HepG2 (cell line): ENCODE results near the gene LAMC3. TPM values are rescaled to one million over a fixed set of nuclear protein-coding genes. Genes with fewer than 3 reads are reported as not detected.

Source experiments
- ATAC-seq: fragments of 200-7000 bp; cut with Tn5 transposase; 3 replicates; pipeline ENCODE4 v1.9.1; 2020; ENCODE audit warnings: mild to moderate bottlenecking, moderate library complexity
- BruUV-seq: library from RNA; stranded (reverse); fragments of 400-500 nt; replicated peaks from 2 replicates; lab custom pipeline; 2021; lab: Mats Ljungman, UMichigan
- CTCF ChIA-PET: fragments of 300-600 bp; formaldehyde crosslinking; extraction: SDS; loops from one replicate; lab custom pipeline; 2021; ENCODE audit warnings: low total read pairs, inconsistent platforms, low intra/inter-chr PET ratio; lab: Yijun Ruan, JAX
- POLR2A ChIA-PET: fragments of 350-600 bp; sonication (Branson Sonifier 250); formaldehyde crosslinking; loops from one replicate; lab custom pipeline; 2020; ENCODE audit warnings: antibody characterized with exemption, inconsistent platforms; lab: Yijun Ruan, JAX
- DNase-seq: peaks from one replicate; pipeline ENCODE4 v3.0.0-alpha.2; 2015; ENCODE audit warnings: low spot score
- FAIRE-seq: peaks from 3 replicates; lab custom pipeline; 2011; peaks lifted over from hg19 to GRCh38; lab: Jason Lieb, UNC
- H2AFZ ChIP-seq: one replicate; pipeline ENCODE4 v1.6.1; 2011; ENCODE audit warnings: low read length, inconsistent platforms
- H3K27ac ChIP-seq: fragments of 300-600 bp; 3 replicates; pipeline ENCODE4 v1.8.0; 2011; ENCODE audit warnings: mixed run types, mild to moderate bottlenecking, mixed read lengths, low read length, inconsistent platforms; ENCODE audit not compliant: insufficient read depth; ENCODE audit errors: extremely low read length
- H3K27me3 ChIP-seq, 2 experiments: fragments of 200-600 bp in 1 of 2; 2 replicates in 1 of 2; 3 replicates in 1 of 2; pipeline versions ENCODE4 v1.6.0 to v1.8.0; 2011; ENCODE audit warnings: low read length in 2 of 2, mild to moderate bottlenecking in 2 of 2, moderate library complexity in 2 of 2, inconsistent platforms in 1 of 2; ENCODE audit not compliant: insufficient read depth in 2 of 2, control insufficient read depth in 1 of 2
- H3K36me3 ChIP-seq, 2 experiments: fragments of 200-600 bp in 1 of 2; replicated peaks in 1 of 2; 2 replicates in 1 of 2; 3 replicates in 1 of 2; pipeline versions ENCODE4 v1.5.1 to v1.8.0; 2011; ENCODE audit warnings: low read length in 2 of 2, inconsistent platforms in 1 of 2; ENCODE audit not compliant: insufficient read depth in 2 of 2, control insufficient read depth in 1 of 2
- H3K4me1 ChIP-seq: 2 replicates; pipeline ENCODE4 v1.5.1; 2012; ENCODE audit warnings: low read length, inconsistent platforms; ENCODE audit not compliant: insufficient read depth
- H3K4me2 ChIP-seq: 2 replicates; pipeline ENCODE4 v1.6.0; 2011; ENCODE audit warnings: low read depth, low read length, inconsistent platforms
- H3K4me3 ChIP-seq, 3 experiments: fragments of 200-600 bp in 1 of 3; sonication (generic), shearing (Covaris generic) in 1 of 3; replicated peaks in 1 of 3; 2 replicates each; pipeline ENCODE4 v1.5.1; 2011 to 2016; ENCODE audit warnings: low read length in 3 of 3, inconsistent platforms in 2 of 3, low read depth in 2 of 3, mild to moderate bottlenecking in 2 of 3, control low read depth in 1 of 3, mixed read lengths in 1 of 3; ENCODE audit not compliant: insufficient read depth in 1 of 3
- H3K79me2 ChIP-seq: one replicate; pipeline ENCODE4 v1.6.1; 2011; ENCODE audit warnings: low read length, inconsistent platforms; ENCODE audit not compliant: insufficient read depth
- H3K9ac ChIP-seq: 2 replicates; pipeline ENCODE4 v1.6.0; 2011; ENCODE audit warnings: mild to moderate bottlenecking, low read depth, low read length, inconsistent platforms; ENCODE audit not compliant: insufficient read depth
- H3K9me3 ChIP-seq: 2 replicates; pipeline ENCODE4 v1.5.1; 2012; ENCODE audit warnings: mild to moderate bottlenecking, low read length
- H4K20me1 ChIP-seq: 2 replicates; pipeline ENCODE4 v1.6.0; 2011; ENCODE audit warnings: inconsistent platforms, mild to moderate bottlenecking, low read length, moderate library complexity; ENCODE audit not compliant: insufficient read depth
- CEBPZ ChIP-seq: IDR thresholded peaks from 2 replicates; pipeline ENCODE4 v1.6.1; 2012; ENCODE audit warnings: low read length, improper control_type of control experiment
- NONO ChIP-seq, 2 experiments: fragments of 450-650 bp in 1 of 2; sonication (generic) in 1 of 2; formaldehyde crosslinking in 1 of 2; IDR thresholded peaks in 1 of 2; conservative IDR thresholded peaks in 1 of 2; 2 replicates each; pipeline versions ENCODE4 v1.6.1 to v1.8.0; 2017 to 2022; ENCODE audit warnings: mild to moderate bottlenecking in 1 of 2, missing genetic modification reagents in 1 of 2, moderate library complexity in 1 of 2
- RNF2 ChIP-seq: fragments of 450-650 bp; conservative IDR thresholded peaks from 2 replicates; pipeline ENCODE4 v1.6.1; 2016; ENCODE audit warnings: low read depth
- RXRA ChIP-seq: sonication (generic); formaldehyde crosslinking; IDR thresholded peaks from 2 replicates; pipeline ENCODE4 v1.5.1; 2020; ENCODE audit warnings: missing genetic modification reagents
- SMARCE1 ChIP-seq: fragments of 450-650 bp; IDR thresholded peaks from 2 replicates; pipeline ENCODE4 v1.6.1; 2017; ENCODE audit warnings: borderline replicate concordance
- TCF12 ChIP-seq, 2 experiments: fragments of 450-650 bp in 1 of 2; sonication (generic) in 1 of 2; formaldehyde crosslinking in 1 of 2; IDR thresholded peaks; 2 replicates each; pipeline versions ENCODE4 v1.6.1 to v1.8.0; 2017 to 2022; ENCODE audit warnings: antibody characterized with exemption in 1 of 2, mild to moderate bottlenecking in 1 of 2, missing genetic modification reagents in 1 of 2, moderate library complexity in 1 of 2
- TCF7L2 ChIP-seq: IDR thresholded peaks from 2 replicates; pipeline ENCODE4 v1.6.1; 2011; ENCODE audit warnings: mild to moderate bottlenecking, low read depth, low read length, moderate library complexity
- ZNF101 ChIP-seq: sonication (generic); formaldehyde crosslinking; IDR thresholded peaks from 2 replicates; pipeline ENCODE4 v1.4.0; 2020; ENCODE audit warnings: mild to moderate bottlenecking, low read depth, missing genetic modification reagents, borderline replicate concordance
- ZNF207 ChIP-seq: fragments of 450-650 bp; IDR thresholded peaks from 2 replicates; pipeline ENCODE4 v1.6.1; 2016; ENCODE audit warnings: antibody characterized with exemption, borderline replicate concordance
- ZSCAN12 ChIP-seq: sonication (generic); formaldehyde crosslinking; IDR thresholded peaks from 2 replicates; pipeline ENCODE4 v1.9.0; 2021; ENCODE audit warnings: mild to moderate bottlenecking, missing genetic modification reagents
- ZSCAN20 ChIP-seq: sonication (generic); formaldehyde crosslinking; IDR thresholded peaks from 2 replicates; pipeline ENCODE4 v1.4.0; 2020; ENCODE audit warnings: missing genetic modification reagents, mild to moderate bottlenecking, borderline replicate concordance
- WGBS: methylation state at CpG from one replicate; pipeline ENCODE4 v1.1.6; 2017; ENCODE audit warnings: low lambda C conversion rate; 5-methylcytosine and 5-hydroxymethylcytosine counted together
- in situ Hi-C: cut with HindIII; loops from 2 replicates; pipeline ENCODE4 v1.10.0; 2017; ENCODE audit warnings: low pct_unique_long_range_greater_than_20kb; ENCODE audit not compliant: extremely low pct_ligation_motif_present
- intact Hi-C: fragments of 100-400 bp; cut with micrococcal nuclease; formaldehyde crosslinking; loops from one replicate; pipeline ENCODE4 v1.10.0; 2022; ENCODE audit not compliant: unreplicated experiment
- polyA plus RNA-seq, 8 experiments: library from polyadenylated mRNA; depleted of rRNA in 3 of 8; stranded (reverse) in 7 of 8; unstranded in 1 of 8; fragments of >200 nt; fragmentation: Illumina TruSeq in 4 of 8; extraction: Trizol in 4 of 8; gene quantifications; 2 replicates each; pipeline versions ENCODE4 v1.2.1 to v1.2.3, GENCODE V29; 2011 to 2016; ENCODE audit warnings: low read depth in 4 of 8, missing spikeins in 1 of 8, mixed read lengths in 1 of 8; ENCODE audit not compliant: insufficient read depth in 1 of 8
- total RNA-seq, 5 experiments: library from RNA; depleted of rRNA; stranded (reverse); fragments of >200 nt; fragmentation: Illumina TruSeq; extraction: Trizol; gene quantifications; 2 replicates each; pipeline ENCODE4 v1.2.3, GENCODE V29; 2016; ENCODE audit warnings: low read depth in 1 of 5
- TF ChIP-seq, protein P1 (sequence below): sonication (generic); formaldehyde crosslinking; IDR thresholded peaks from 2 replicates; pipeline ENCODE4 v1.8.1; 2023; ENCODE audit warnings: mild to moderate bottlenecking, missing genetic modification reagents, borderline replicate concordance
- TF ChIP-seq, protein P2 (sequence below): sonication (generic); formaldehyde crosslinking; IDR thresholded peaks from 2 replicates; pipeline ENCODE4 v1.5.1; 2020; ENCODE audit warnings: mild to moderate bottlenecking, missing genetic modification reagents, moderate library complexity

Gene LAMC3
- total and polyA plus RNA-seq, 2 of the 13 experiments (the other 11 are each of a cell fraction or from before 2014, with no cell fraction given), result 0.07 to 0.57 TPM

- Histone ChIP-seq H3K4me2 (no peak overlapping the region), H2AFZ (no peak overlapping the region), H3K27me3 (peaks cover 2 to 63% of the 10 kb centered on the region in 2 experiments; a peak in 4 of 5 replicates), H3K36me3 (no peaks in the 10 kb centered on the region), H3K4me3 (no peak overlapping the region), H4K20me1 (no peaks in the 10 kb centered on the region), H3K27ac (no peak overlapping the region), H3K9ac (no peak overlapping the region), H3K9me3 (no peaks in the 10 kb centered on the region), H3K4me1 (no peaks in the 10 kb centered on the region), H3K79me2 (no peaks in the 10 kb centered on the region)
- FAIRE-seq, result no peak
- intact Hi-C loops (loop anchor here (2.0 kb wide), 1 partner anchor 27 kb away; no protein-coding TSS in a partner anchor), in situ Hi-C loops (no loop called here)
- POLR2A ChIA-PET, result no interaction called here
- WGBS, result 54% methylated on average over 12 of the region's 15 CpGs
- no peak for ATAC-seq
- DNase-seq, result no peak
- no TSS peak for BruUV-seq
- CTCF ChIA-PET, result interaction anchor here (1.2 kb wide), 1 partner anchor 27 kb away, joined by 8 read pairs; no protein-coding TSS in a partner anchor
- no peak for TF ChIP-seq ZSCAN12 (CRISPR knock-in tag)
- TF ChIP-seq ZNF207, result no peak
- no peak for TF ChIP-seq ZSCAN20 (CRISPR knock-in tag)
- TF ChIP-seq TCF7L2, result no peak
- TF ChIP-seq ZNF101 (CRISPR knock-in tag), result no peak
- no peak for TF ChIP-seq RXRA (CRISPR knock-in tag)
- no peak for TF ChIP-seq CEBPZ
- no peak for TF ChIP-seq NONO (IDR thresholded peaks at IDR 0.05)
- TF ChIP-seq NONO (CRISPR knock-in tag; conservative IDR thresholded peaks at IDR 0.05), result no peak
- TF ChIP-seq, protein P1, sequence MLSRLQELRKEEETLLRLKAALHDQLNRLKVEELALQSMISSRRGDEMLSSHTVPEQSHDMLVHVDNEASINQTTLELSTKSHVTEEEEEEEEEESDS (CRISPR knock-in tag), result no peak
- TF ChIP-seq, protein P2, sequence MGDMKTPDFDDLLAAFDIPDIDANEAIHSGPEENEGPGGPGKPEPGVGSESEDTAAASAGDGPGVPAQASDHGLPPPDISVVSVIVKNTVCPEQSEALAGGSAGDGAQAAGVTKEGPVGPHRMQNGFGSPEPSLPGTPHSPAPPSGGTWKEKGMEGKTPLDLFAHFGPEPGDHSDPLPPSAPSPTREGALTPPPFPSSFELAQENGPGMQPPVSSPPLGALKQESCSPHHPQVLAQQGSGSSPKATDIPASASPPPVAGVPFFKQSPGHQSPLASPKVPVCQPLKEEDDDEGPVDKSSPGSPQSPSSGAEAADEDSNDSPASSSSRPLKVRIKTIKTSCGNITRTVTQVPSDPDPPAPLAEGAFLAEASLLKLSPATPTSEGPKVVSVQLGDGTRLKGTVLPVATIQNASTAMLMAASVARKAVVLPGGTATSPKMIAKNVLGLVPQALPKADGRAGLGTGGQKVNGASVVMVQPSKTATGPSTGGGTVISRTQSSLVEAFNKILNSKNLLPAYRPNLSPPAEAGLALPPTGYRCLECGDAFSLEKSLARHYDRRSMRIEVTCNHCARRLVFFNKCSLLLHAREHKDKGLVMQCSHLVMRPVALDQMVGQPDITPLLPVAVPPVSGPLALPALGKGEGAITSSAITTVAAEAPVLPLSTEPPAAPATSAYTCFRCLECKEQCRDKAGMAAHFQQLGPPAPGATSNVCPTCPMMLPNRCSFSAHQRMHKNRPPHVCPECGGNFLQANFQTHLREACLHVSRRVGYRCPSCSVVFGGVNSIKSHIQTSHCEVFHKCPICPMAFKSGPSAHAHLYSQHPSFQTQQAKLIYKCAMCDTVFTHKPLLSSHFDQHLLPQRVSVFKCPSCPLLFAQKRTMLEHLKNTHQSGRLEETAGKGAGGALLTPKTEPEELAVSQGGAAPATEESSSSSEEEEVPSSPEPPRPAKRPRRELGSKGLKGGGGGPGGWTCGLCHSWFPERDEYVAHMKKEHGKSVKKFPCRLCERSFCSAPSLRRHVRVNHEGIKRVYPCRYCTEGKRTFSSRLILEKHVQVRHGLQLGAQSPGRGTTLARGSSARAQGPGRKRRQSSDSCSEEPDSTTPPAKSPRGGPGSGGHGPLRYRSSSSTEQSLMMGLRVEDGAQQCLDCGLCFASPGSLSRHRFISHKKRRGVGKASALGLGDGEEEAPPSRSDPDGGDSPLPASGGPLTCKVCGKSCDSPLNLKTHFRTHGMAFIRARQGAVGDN, result no peak
- TF ChIP-seq RNF2, result no peak
- no peak for TF ChIP-seq SMARCE1
- no peak for TF ChIP-seq TCF12 (IDR thresholded peaks at IDR 0.05)
- TF ChIP-seq TCF12 (CRISPR knock-in tag; IDR thresholded peaks at IDR 0.05), result no peak
Observed at GRCh38 chr9:131019388-131020239, 10.6 kb downstream of the LAMC3 start.
